ENCODE data around the gene GJB4.
"Not testable (repeated sequence)": the region's sequence is repeated elsewhere in the genome, so short reads cannot be mapped to it uniquely, and the experiment has no call there.

GJB4 gene

DNA sequence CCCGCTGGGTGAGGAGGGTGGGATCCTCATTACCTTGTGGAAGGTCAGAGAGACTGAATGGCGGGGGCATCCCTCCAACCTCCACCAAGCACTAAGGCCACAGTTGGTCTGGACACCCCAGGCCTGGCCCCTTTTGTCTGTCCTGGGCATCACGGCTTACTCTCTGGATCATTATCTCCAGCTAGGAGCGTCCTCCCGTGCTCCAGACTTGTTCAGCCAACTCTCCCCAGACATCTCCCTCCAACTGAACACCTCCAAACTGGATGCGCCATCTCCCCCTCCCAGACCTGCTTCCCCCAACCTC is 11.9 kb upstream of the GJB4 start:
- DNase-seq: no peak

GRCh38 chr1:34749992-34750391 is 9.5 kb upstream of the GJB4 start:
- DNase-seq: no peak

GRCh38 chr1:34750610-34751009 is 8.9 kb upstream of the GJB4 start:
- DNase-seq: no peak

- no peak for DNase-seq
These were observed 6.4 kb upstream of the GJB4 start for GRCh38 chr1:34753163-34753562.

- DNase-seq: no peak
These were observed 4.4 kb upstream of the GJB4 start, which contains the start of gene GJB5 for GRCh38 chr1:34754964-34755637. Gene GJB5 (plus strand): TSS chr1:34755047. CDS start chr1:34757331, 2,284 bp downstream.

DNA sequence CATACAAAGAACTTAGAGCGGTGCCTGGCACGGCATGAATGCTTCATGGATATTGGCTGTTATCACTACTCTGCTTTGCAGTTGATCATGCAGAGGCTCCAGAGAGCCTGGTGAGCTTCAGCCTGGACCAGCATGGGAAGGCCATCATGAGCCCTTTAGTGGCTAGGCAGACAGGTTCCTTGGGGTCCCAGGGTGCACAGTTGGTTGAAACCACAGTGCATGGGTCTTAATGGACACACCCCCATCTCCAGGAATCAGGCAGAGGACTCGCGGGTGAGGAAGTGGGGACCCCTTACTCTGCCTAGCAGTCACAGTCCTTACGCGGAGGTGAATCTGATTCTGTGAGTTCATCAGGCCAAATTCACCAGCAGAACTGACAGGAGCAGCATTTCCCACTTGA is 3.6 kb upstream of the GJB4 start:
- no peak for DNase-seq

DNA sequence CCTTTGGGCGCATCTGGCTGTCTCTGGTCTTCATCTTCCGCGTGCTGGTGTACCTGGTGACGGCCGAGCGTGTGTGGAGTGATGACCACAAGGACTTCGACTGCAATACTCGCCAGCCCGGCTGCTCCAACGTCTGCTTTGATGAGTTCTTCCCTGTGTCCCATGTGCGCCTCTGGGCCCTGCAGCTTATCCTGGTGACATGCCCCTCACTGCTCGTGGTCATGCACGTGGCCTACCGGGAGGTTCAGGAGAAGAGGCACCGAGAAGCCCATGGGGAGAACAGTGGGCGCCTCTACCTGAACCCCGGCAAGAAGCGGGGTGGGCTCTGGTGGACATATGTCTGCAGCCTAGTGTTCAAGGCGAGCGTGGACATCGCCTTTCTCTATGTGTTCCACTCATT is 2.2 kb upstream of the GJB4 start:
- no peak for DNase-seq

- DNase-seq: no peak
These were observed 789 bp upstream of the GJB4 start for GRCh38 chr1:34758751-34759150.

- no peak for DNase-seq
These were observed 1.7 kb downstream of the GJB4 start for GRCh38 chr1:34761176-34761761.

DNA sequence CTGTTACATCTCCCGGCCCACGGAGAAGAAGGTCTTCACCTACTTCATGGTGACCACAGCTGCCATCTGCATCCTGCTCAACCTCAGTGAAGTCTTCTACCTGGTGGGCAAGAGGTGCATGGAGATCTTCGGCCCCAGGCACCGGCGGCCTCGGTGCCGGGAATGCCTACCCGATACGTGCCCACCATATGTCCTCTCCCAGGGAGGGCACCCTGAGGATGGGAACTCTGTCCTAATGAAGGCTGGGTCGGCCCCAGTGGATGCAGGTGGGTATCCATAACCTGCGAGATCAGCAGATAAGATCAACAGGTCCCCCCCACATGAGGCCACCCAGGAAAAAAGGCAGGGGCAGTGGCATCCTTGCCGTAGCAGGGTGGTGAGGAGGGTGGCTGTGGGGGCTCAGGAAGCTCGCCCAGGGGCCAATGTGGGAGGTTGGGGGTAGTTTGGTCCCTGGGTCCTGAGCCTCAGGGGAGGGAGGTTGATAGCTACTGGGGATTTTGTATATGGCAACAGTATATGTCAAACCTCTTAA is 2.3 kb downstream of the GJB4 start:
- DNase-seq: no peak

- no peak for DNase-seq
These were observed 3.1 kb downstream of the GJB4 start for GRCh38 chr1:34762474-34763141.

DNA sequence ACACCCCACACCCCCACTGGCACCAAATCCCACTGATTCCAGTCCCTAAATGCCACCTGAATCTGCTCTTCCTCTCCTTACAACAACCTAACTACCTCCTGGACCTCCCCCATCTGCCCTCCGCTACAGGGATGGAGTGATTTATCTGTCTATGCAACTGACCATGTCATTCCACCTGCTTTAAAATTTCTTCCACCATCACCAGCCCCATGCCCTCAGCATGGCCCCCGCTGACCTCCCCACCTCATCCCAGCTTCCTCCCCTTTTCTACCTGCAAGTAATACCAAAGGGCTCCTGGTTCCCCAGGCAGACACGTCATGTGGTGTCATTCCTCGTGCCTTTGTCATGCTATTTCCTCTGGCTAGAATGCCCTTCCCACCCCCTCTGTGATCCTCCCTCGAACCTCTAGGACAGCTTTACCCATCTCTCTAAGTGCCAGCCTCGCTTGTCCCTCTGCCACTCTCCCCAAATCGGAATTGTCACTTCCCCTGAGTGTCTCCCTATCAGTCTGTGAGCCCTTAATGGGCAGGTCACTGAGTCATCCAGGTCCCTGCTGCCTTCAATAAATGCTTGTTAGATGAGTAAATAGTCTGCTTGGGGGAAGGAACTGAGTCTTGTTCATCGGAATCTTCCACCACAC is 3.7 kb downstream of the GJB4 start:
- DNase-seq: no peak

DNA sequence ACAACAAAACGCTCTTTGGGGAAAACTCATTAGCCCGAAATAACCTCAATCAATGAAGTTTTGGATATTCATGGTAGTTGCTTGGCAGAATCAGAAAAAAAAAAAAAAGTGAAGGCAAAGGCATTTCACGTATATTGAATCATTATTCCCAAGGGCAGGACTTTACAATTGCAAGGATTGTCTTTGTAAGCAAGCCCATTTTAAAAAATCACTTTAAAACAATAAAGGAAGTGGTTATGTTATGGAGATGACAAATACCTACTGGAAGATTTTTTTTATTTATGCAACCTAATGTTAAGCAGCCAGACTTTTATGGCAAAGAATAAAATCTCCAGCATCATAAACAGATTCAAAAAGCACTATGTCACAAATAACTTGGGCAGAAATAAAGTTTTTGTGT is 9.3 kb downstream of the GJB4 start:
- no peak for DNase-seq

GRCh38 chr1:34770891-34771504 is 11.5 kb downstream of the GJB4 start:
- DNase-seq: no peak

- DNase-seq: no peak
These were observed 12.2 kb downstream of the GJB4 start for GRCh38 chr1:34771573-34772371.

DNA sequence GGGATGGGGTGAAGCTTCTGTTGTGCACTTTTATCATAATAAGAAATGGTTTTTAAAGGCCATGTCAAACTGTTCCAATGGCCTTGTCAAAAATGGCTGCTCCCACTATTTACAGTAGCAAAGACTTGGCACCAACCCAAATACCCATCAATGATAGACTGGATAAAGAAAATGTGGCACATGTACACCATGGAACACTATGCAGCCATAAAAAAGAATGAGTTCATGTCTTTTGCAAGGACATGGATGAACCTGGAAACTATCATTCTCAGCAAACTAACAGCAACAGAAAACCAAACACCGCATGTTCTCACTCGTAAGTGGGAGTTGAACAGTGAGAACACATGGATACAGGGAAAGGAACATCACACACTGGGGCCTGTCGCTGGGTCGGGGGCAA is 13.6 kb downstream of the GJB4 start:
- DNase-seq: not testable (repeated sequence)

DNA sequence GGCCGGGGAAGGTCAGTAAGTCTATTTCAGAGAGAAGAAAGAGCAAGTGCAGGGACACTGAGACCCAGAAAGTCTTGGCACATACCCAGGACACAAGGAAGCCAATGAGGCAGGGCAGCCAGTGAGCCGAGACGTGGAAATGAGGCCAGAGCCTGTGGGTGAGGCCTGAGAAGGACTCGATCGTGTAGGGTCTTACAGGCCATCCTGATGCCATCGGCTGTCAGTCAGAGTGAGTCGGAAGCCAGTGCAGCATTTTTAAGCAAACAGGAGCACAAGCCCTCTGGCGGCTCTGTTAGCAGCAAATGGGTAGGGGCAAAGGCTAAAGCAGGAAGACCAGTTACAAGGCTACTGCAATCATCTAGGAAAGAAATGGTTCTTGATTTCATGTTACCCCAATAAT is 15.4 kb downstream of the GJB4 start:
- no peak for DNase-seq

DNA sequence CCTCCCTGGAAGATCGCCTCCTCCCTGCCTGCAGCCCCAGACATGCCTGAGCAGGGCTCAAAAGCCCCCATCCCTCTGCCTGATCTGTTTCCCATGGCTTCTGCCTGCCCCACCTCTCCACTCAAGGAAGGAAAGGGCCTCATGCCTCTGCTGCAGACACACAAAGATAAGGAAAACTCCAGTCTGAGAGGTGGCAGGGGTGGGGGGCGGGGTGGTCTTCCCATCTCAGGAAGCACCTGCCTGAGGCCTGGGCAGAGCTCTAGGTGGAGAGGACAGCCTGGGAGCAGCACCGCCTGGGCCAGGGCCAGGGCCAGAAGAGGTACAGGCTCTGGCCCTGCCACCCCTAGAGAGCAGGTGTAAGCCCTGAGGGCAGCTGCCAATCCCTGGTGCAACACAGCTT is 17.4 kb downstream of the GJB4 start:
- DNase-seq: no peak

- DNase-seq: no peak
These were observed 18.2 kb downstream of the GJB4 start for GRCh38 chr1:34777519-34778321.

DNA sequence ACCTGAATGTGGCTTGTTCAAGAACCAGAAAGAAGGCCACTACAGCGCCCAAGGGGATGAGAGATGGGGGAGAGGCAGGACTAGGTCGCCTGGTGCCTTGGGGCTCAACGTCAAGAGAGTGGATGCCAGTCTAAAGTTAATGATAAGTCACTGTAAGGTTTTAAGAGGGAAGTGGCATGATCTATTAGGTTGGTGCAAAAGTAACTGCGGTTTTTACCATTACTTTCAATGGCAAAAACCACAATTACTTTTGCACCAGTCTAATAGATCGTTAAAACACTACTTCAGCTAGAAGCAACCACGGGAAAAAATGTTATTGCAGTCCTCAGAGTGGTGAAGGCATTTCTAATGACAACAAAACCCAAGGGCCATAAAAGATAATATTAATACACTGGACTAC is 18.8 kb downstream of the GJB4 start:
- DNase-seq: no peak

GRCh38 chr1:34779005-34779404 is 19.5 kb downstream of the GJB4 start:
- DNase-seq: no peak

DNA sequence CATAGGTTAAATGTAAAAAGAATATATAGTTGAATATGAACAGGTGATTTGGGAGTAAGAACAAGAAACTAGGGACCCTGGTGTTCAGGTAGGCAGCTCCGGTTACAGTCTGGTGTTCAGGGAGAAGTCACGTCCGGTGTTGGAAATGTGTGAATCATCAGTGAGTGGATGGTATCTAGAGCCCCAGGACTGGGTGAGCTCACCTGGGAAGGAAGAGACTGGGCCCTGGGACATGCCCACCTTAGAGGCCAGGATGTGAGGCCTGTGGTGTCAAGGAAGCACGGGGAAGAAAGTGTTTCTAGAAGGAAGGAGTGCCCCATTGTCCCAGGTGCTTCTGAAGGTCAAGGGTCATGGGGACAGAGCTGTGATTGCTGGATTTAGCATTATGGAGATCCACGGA is 20.0 kb downstream of the GJB4 start:
- DNase-seq: no peak
